Aorta (tissue), 5 donors: ENCODE results near the gene COLEC12. TPM values are rescaled to one million over a fixed set of nuclear protein-coding genes. Genes with fewer than 3 reads are reported as not detected.

Source experiments
- ATAC-seq: fragments of 200-7000 bp; cut with Tn5 transposase; one replicate; pipeline ENCODE4 v1.9.1; 2022; ENCODE audit warnings: moderate library complexity; ENCODE audit not compliant: low FRiP score
- DNase-seq, 2 donors: peaks; one replicate each; pipeline ENCODE4 v3.0.0-alpha.2; 2020
- H3K27ac ChIP-seq, 2 donors: one replicate each; pipeline ENCODE4 v1.5.1; 2013; ENCODE audit warnings: low read length in 2 of 2, mild to moderate bottlenecking in 2 of 2, moderate library complexity in 2 of 2, control low read depth in 1 of 2, inconsistent platforms in 1 of 2, low read depth in 1 of 2
- H3K27me3 ChIP-seq, 2 donors: one replicate each; pipeline ENCODE4 v1.6.1; 2013; ENCODE audit warnings: control low read depth in 1 of 2, low read length in 1 of 2, mild to moderate bottlenecking in 1 of 2, moderate library complexity in 1 of 2; ENCODE audit not compliant: insufficient read depth in 2 of 2, control insufficient read depth in 1 of 2
- H3K36me3 ChIP-seq, 2 donors: one replicate each; pipeline ENCODE4 v1.6.1; 2013; ENCODE audit warnings: control low read depth in 1 of 2, low read length in 1 of 2, mild to moderate bottlenecking in 1 of 2; ENCODE audit not compliant: insufficient read depth in 2 of 2, control insufficient read depth in 1 of 2
- H3K4me1 ChIP-seq, 2 donors: one replicate each; pipeline ENCODE4 v1.6.1; 2013; ENCODE audit warnings: low read length in 2 of 2, control low read depth in 1 of 2, mild to moderate bottlenecking in 1 of 2, moderate library complexity in 1 of 2; ENCODE audit not compliant: insufficient read depth in 2 of 2, control insufficient read depth in 1 of 2
- H3K4me3 ChIP-seq, 2 donors: one replicate each; pipeline ENCODE4 v1.5.1; 2013; ENCODE audit warnings: low read length in 2 of 2, control low read depth in 1 of 2, mild to moderate bottlenecking in 1 of 2
- H3K9me3 ChIP-seq: one replicate; pipeline ENCODE4 v1.6.1; 2013; ENCODE audit warnings: mild to moderate bottlenecking, low read length; ENCODE audit not compliant: control insufficient read depth
- WGBS, 2 donors: extraction: QIAGEN DNeasy Blood & Tissue Kit; methylation state at CpG; one replicate each; pipeline ENCODE4 v1.1.7; 2013; 5-methylcytosine and 5-hydroxymethylcytosine counted together
- intact Hi-C, 2 donors: fragments of 100-400 bp; cut with DNase I; formaldehyde crosslinking; loops; one replicate each; pipeline versions ENCODE4 v1.14.2 to v1.15.0; 2022
- polyA plus RNA-seq, 2 donors: library from polyadenylated mRNA; stranded (reverse); fragments of 200-250 nt; gene quantifications; one replicate each; pipeline ENCODE4 v1.2.3, GENCODE V29; 2013
- total RNA-seq, 2 donors: library from RNA; stranded (reverse); fragmentation: NEBNext Ultra II Directional; extraction: Animal tissue kit (Norgen Biotek cat#: 25700); gene quantifications; one replicate each; pipeline ENCODE4 v1.2.1, GENCODE V29; 2021
- donor health status: healthy with polysubstance abuse.
- donor health status: Bipolar disorder and iron deficiency.
- donor health status: DM: no; HTN: no; CAD: no.
- donor health status: DM: no; HTN: no; CAD: no.
- donor health status: DM: yes; HTN: yes; CAD: no.

Gene COLEC12
- total and polyA plus RNA-seq, 4 donors, result 2.4 to 46.1 (median 10.7) TPM

DNA sequence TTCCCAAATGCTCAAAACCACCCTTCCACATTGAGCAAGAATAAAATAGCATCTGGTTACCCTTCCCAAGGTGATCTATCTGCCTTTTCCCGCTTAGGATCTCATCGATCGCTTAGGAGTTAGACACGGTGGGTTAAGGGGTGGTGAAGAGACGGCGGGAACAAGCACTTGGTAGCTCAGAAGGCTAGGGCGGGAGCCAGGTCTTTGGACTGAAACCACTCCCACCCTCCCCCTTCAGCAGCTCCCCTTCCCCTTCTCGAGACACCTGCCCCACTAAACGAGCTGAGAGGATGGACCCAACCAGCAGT, 233.2 kb downstream of the COLEC12 start:
- Histone ChIP-seq H3K27me3 (no peaks in the 10 kb centered on the region), H3K36me3 (no peaks in the 10 kb centered on the region), H3K4me3 (peak overlapping the region; percentile 71 to 82), H3K4me1 (no peaks in the 10 kb centered on the region), H3K9me3 (no peaks in the 10 kb centered on the region), H3K27ac (peak overlapping the region in 1 of 2 donors; percentile 0)
- intact Hi-C loops, result no loop called here
- ATAC-seq (peak; percentile 26), DNase-seq (no peak)
- 0 to 1% methylated on average over 8 to 9 of the region's 9 CpGs for WGBS, 2 donors

Other genes with a start within 250 kb of the COLEC12 start
- gene THOC1, start 232.7 kb downstream of the COLEC12 start, total RNA-seq, result 10 to 100 TPM; 36.6 to 56.1 TPM
- 10 to 100 TPM in 1 of 2 donors, 1 to 10 TPM in 1; 4.0 to 59.2 TPM for gene THOC1, start 232.7 kb downstream of the COLEC12 start, polyA plus RNA-seq
- gene CETN1, start 79.7 kb upstream of the COLEC12 start, total RNA-seq, result not detected
- not detected for gene CETN1, start 79.7 kb upstream of the COLEC12 start, polyA plus RNA-seq
- not detected for gene CLUL1, start 96.3 kb upstream of the COLEC12 start, total RNA-seq
- not detected for gene CLUL1, start 96.3 kb upstream of the COLEC12 start, polyA plus RNA-seq
- 1 to 10 TPM; 3.4 to 5.3 TPM for gene TYMS, start 157.0 kb upstream of the COLEC12 start, total RNA-seq
- gene TYMS, start 157.0 kb upstream of the COLEC12 start, polyA plus RNA-seq, result 1 to 10 TPM; 1.3 to 5.6 TPM
- 10 to 100 TPM; 45.3 to 88.3 TPM for gene ENOSF1, start 211.9 kb upstream of the COLEC12 start, total RNA-seq
- 10 to 100 TPM; 15.5 to 61.1 TPM for gene ENOSF1, start 211.9 kb upstream of the COLEC12 start, polyA plus RNA-seq